Heart left ventricle (tissue), 16 donors: ENCODE results near the gene SELENOM. TPM values are rescaled to one million over a fixed set of nuclear protein-coding genes. Genes with fewer than 3 reads are reported as not detected.
A peak's percentile ranks its signal among the peaks of the same experiment; 100 is the strongest.

ENCODE experiments used
- ATAC-seq, 4 donors: fragments of 200-7000 bp; cut with Tn5 transposase; one replicate each; pipeline ENCODE4 v1.9.1; 2020 to 2022; ENCODE audit warnings: moderate library complexity in 4 of 4, mild to moderate bottlenecking in 3 of 4, moderate number of reproducible peaks in 1 of 4
- DNase-seq, 5 donors: peaks; one replicate each; pipeline ENCODE4 v3.0.0-alpha.2; 2020
- H3K27ac ChIP-seq, 12 donors: fragments of 200-600 bp; sonication (generic) in 4 of 12; one replicate each; pipeline versions ENCODE4 v1.5.0 to v1.8.0; 2016 to 2022; ENCODE audit warnings: mild to moderate bottlenecking in 2 of 12
- H3K27me3 ChIP-seq, 9 donors: fragments of 200-600 bp; sonication (generic) in 2 of 9; one replicate each; pipeline versions ENCODE4 v1.5.1 to v1.8.0; 2016 to 2022; ENCODE audit warnings: mild to moderate bottlenecking in 3 of 9
- H3K36me3 ChIP-seq, 9 donors: fragments of 200-600 bp; sonication (generic) in 2 of 9; one replicate each; pipeline versions ENCODE4 v1.5.0 to v1.8.0; 2018 to 2022; ENCODE audit warnings: mild to moderate bottlenecking in 2 of 9
- H3K4me1 ChIP-seq, 12 donors: fragments of 200-600 bp; sonication (generic) in 4 of 12; one replicate each; pipeline versions ENCODE4 v1.5.0 to v1.8.0; 2016 to 2022; ENCODE audit warnings: mild to moderate bottlenecking in 3 of 12
- H3K4me3 ChIP-seq, 12 donors: fragments of 200-600 bp; sonication (generic) in 4 of 12; one replicate each; pipeline versions ENCODE4 v1.5.0 to v1.8.0; 2017 to 2022; ENCODE audit warnings: mild to moderate bottlenecking in 9 of 12, moderate library complexity in 4 of 12
- H3K9me3 ChIP-seq, 12 donors: fragments of 200-600 bp; sonication (generic) in 4 of 12; one replicate each; pipeline versions ENCODE4 v1.5.0 to v1.8.0; 2016 to 2022; ENCODE audit warnings: mild to moderate bottlenecking in 1 of 12
- POLR2A ChIP-seq, 2 donors: fragments of 450-650 bp; IDR thresholded peaks; one replicate each; pipeline ENCODE4 v1.6.1; 2017; ENCODE audit warnings: antibody characterized with exemption in 2 of 2, mild to moderate bottlenecking in 2 of 2, moderate library complexity in 2 of 2
- WGBS, 4 donors: extraction: QIAGEN DNeasy Blood & Tissue Kit in 2 of 4; methylation state at CpG; one replicate each; pipeline versions ENCODE4 v1.1.5 to v1.1.7; 2013 to 2018; 5-methylcytosine and 5-hydroxymethylcytosine counted together
- intact Hi-C, 10 donors: fragments of 100-400 bp; cut with DNase I; formaldehyde crosslinking; loops; one replicate each; pipeline versions ENCODE4 v1.11.1 to v1.14.2; 2022
- long read RNA-seq, 3 donors: library from polyadenylated mRNA; unstranded; transcript quantifications; one replicate each; pipeline ENCODE4 v2.0.0, GENCODE V29; 2020 to 2021
- polyA plus RNA-seq, 2 donors: library from polyadenylated mRNA; stranded (reverse); fragments of 200-250 nt; gene quantifications; one replicate each; pipeline ENCODE4 v1.2.3, GENCODE V29; 2013
- total RNA-seq, 9 donors: library from RNA; depleted of rRNA in 2 of 9; stranded (reverse); fragments of >200 nt in 2 of 9; fragmentation: NEBNext Ultra II Directional in 3 of 9; extraction: Animal tissue kit (Norgen Biotek cat#: 25700) in 3 of 9; gene quantifications; one replicate each; pipeline versions ENCODE4 v1.1.0 to v1.2.4, GENCODE V29; 2016 to 2023
- TF ChIP-seq, protein P1 (sequence below), 12 donors: fragments of 200-600 bp; sonication (generic) in 4 of 12; IDR thresholded peaks; one replicate each; pipeline versions ENCODE4 v1.5.0 to v1.8.0; 2018 to 2022; ENCODE audit warnings: antibody characterized with exemption in 12 of 12, mild to moderate bottlenecking in 5 of 12
- donor health status: ischemic (EF 13 %, LVEDD 7.1; RV severe dilation, severe dysfunction).
- donor health status: healthy with polysubstance abuse.
- donor health status: DM: no; HTN: yes; CAD: no.
- donor health status: DM: no; HTN: no; CAD: no.
- donor health status: ischemic (EF 25% LVEDD 6.9; RV normal size, moderate dysfunction).
- donor health status: ischemic (EF 25% LVEDD 5.7; RV mildly dilated, moderate dysfunction).
- donor health status: healthy.
- donor health status: DM: yes; HTN: yes; CAD: no.
- donor health status: ischemic (EF 35%, LVEDD 5.7; RV mildly dilated, moderate dysfunction).
- donor health status: nonischemic (EF 11% LVEDD 7.7; RV severe dilation, severe dysfunction).
- donor health status: DM: yes; HTN: yes; CAD: no.
- donor health status: PGD.
- donor health status: ischemic (EF 29% LVEDD 5.4; RV normal size, mild dysfunction).
- donor health status: nonischemic (EF 23%, LVEDD 6.1; RV moderate dilation, normal function).

Gene SELENOM, protein sequence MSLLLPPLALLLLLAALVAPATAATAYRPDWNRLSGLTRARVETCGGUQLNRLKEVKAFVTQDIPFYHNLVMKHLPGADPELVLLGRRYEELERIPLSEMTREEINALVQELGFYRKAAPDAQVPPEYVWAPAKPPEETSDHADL
- total RNA-seq = 100 to 1,000 TPM in 1 of 9 donors, 10 to 100 TPM in 8; 35.0 to 183 (median 52.9) TPM
- polyA plus RNA-seq = 10 to 100 TPM; 72.3 to 76.6 TPM
- long read RNA-seq, donor 1, transcript SELENOM-201 (5 exons, 694 nt) = major isoform, 21 of 47 reads
- long read RNA-seq, donor 1, partial matches to known transcripts = 5 of 47 reads
- long read RNA-seq, donor 1, other reads (novel, unspliced or antisense) = 19 of 47 reads
- long read RNA-seq, donor 2, transcript SELENOM-202 (7 exons, 1,054 nt) = minor isoform, 5 of 74 reads
- long read RNA-seq, donor 2, transcript SELENOM-201 (5 exons, 694 nt) = major isoform, 21 of 74 reads
- long read RNA-seq, donor 2, partial matches to known transcripts = 3 of 74 reads
- long read RNA-seq, donor 2, other reads (novel, unspliced or antisense) = 44 of 74 reads
- long read RNA-seq, donor 3, transcript SELENOM-201 (5 exons, 694 nt) = major isoform, 19 of 31 reads
- long read RNA-seq, donor 3, partial matches to known transcripts = 0 of 31 reads
- long read RNA-seq, donor 3, other reads (novel, unspliced or antisense) = 9 of 31 reads

DNA sequence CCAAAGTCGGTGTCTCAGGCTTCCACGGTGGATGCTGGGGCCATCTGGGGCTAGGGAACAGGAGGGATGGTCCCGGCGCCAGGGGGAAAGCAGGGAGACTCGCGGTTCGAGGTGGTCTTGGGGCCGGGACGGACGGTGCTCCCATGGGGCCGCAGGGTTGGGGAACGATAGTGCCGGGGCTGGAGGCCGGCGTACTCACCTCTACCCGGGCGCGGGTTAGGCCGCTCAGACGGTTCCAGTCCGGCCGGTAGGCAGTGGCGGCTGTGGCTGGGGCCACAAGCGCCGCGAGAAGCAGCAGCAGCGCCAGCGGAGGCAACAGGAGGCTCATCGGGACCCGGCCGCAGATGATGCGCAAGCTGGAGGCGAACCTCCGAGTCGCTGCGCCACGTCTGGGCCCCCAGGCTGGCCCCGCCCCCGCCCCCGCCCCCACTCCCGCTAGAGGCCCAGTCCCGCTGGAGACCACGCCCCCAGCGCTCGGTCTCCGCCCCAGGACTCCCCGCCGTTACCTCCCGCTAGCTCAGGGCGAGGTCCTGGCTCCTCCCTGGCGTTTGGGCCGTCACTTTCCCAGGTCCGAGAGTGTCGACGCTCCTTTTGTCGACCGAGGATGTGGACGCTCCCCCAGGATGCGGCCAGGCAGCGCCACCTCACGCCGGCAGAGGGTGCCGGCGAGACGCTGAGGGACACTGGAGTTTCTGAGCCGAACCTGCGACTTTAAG, at the start of gene SELENOM:
TSS of gene SELENOM (minus strand) at position 391 of the 716 bp plus-strand sequence. CDS start at position 328, 63 bp downstream.
- DNase-seq (peak; percentile 97 to 98 (median 97)), ATAC-seq (peak; percentile 92 to 95 (median 94))
- Histone ChIP-seq H3K9me3 (no peaks in the 10 kb centered on the region), H3K4me3 (peak within 1 kb of the TSS; percentile 56 to 95 (median 74)), H3K27me3 (no peaks in the 10 kb centered on the region), H3K4me1 (peaks cover 0 to 45% (median 20%) of the 10 kb centered on the region in 12 donors), H3K36me3 (peaks cover 0 to 31% (median 29%) of the 10 kb centered on the region in 9 donors), H3K27ac (peak within 1 kb of the TSS; percentile 88 to 99 (median 93))
- intact Hi-C loops = loop anchor here in 9 of 10 donors (1.0 to 10.0 kb wide), 10 partner anchors 40 to 167 kb away; no protein-coding TSS in a partner anchor
- WGBS, 4 donors = 5 to 10% (median 6%) methylated on average over 47 to 67 of the region's 67 CpGs
- TF ChIP-seq, protein P1, sequence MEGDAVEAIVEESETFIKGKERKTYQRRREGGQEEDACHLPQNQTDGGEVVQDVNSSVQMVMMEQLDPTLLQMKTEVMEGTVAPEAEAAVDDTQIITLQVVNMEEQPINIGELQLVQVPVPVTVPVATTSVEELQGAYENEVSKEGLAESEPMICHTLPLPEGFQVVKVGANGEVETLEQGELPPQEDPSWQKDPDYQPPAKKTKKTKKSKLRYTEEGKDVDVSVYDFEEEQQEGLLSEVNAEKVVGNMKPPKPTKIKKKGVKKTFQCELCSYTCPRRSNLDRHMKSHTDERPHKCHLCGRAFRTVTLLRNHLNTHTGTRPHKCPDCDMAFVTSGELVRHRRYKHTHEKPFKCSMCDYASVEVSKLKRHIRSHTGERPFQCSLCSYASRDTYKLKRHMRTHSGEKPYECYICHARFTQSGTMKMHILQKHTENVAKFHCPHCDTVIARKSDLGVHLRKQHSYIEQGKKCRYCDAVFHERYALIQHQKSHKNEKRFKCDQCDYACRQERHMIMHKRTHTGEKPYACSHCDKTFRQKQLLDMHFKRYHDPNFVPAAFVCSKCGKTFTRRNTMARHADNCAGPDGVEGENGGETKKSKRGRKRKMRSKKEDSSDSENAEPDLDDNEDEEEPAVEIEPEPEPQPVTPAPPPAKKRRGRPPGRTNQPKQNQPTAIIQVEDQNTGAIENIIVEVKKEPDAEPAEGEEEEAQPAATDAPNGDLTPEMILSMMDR (IDR thresholded peaks at IDR 0.05) = peak; percentile 88 to 99 (median 96)
- peak in 1 of 2 donors; percentile 83 for TF ChIP-seq POLR2A (IDR thresholded peaks at IDR 0.05)

DNA sequence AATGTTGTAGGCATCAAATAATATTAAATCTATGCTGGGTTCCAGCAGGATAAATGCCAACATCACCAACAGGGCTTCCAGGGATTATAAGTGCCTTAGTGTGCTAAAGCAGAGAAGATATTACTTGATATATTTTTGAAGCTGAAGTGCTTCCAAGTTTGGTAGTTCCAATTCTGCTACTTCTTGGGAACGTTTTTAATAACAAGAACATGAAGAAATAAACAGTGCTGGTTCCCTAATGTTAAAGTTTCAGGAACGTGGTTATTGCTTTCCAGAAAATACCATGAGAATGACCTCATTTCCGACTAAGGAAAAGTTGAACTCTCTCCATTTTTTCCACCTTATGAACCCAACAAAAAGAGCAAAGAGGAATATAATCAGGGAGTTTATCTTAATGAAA, 48.1 kb upstream of the SELENOM start:
- 18 to 30% (median 19%) methylated on average over 3 of the region's 3 CpGs for WGBS, 4 donors
- Histone ChIP-seq H3K4me1 (peaks cover 0 to 21% (median 13%) of the 10 kb centered on the region in 12 donors), H3K36me3 (no peaks in the 10 kb centered on the region), H3K4me3 (no peak overlapping the region), H3K27ac (peak overlapping the region in 11 of 12 donors; percentile 0 to 78 (median 52)), H3K9me3 (no peaks in the 10 kb centered on the region), H3K27me3 (no peaks in the 10 kb centered on the region)
- TF ChIP-seq, protein P1 (IDR thresholded peaks at IDR 0.05) = no peak
- no peak for TF ChIP-seq POLR2A (IDR thresholded peaks at IDR 0.05)
- intact Hi-C loops = no loop called here
- ATAC-seq (no peak), DNase-seq (no peak)

DNA sequence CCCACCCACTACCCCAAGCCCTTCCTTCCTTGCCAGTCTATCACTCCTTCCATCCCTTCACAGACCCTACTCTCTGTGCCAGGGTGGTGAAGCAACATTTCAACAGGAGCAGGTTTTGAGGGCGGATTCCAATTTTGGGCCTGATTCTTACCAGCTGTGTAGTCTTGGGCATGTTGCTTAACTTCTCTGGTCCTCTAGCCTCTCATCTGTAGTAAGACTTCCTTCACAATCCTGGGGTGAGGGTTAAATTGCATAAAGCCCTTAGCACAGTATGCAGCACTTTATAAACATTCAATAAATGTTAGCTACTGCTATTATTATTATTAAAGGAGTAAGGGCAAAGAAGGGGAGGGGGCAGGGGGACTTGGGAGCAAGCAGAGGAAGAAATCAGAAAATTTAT, 47.6 kb upstream of the SELENOM start:
- TF ChIP-seq, protein P1 (IDR thresholded peaks at IDR 0.05) = no peak
- TF ChIP-seq POLR2A (IDR thresholded peaks at IDR 0.05) = no peak
- no peaks in the 10 kb centered on the region for H3K27me3 ChIP-seq
- intact Hi-C loops = loop anchor here in 4 of 10 donors (5.0 kb wide), 3 partner anchors 68 to 393 kb away; no protein-coding TSS in a partner anchor
- H3K36me3 ChIP-seq = no peaks in the 10 kb centered on the region
- H3K27ac ChIP-seq = peak overlapping the region in 11 of 12 donors; percentile 0 to 78 (median 52)
- DNase-seq (no peak), ATAC-seq (no peak)
- no peaks in the 10 kb centered on the region for H3K9me3 ChIP-seq
- 82 to 91% (median 89%) methylated on average over 1 of the region's 1 CpG for WGBS, 4 donors
- peaks cover 0 to 21% (median 12%) of the 10 kb centered on the region in 12 donors for H3K4me1 ChIP-seq
- H3K4me3 ChIP-seq = no peak overlapping the region
